GM12892 (cell line): ENCODE measurements around the gene ARHGEF17.

Experiments used
- DNase-seq: peaks from one replicate; pipeline ENCODE4 v3.0.0; 2011; ENCODE audit not compliant: insufficient read length
- FAIRE-seq: peaks from 2 replicates; lab custom pipeline; 2011; peaks lifted over from hg19 to GRCh38; lab: Jason Lieb, UNC
- POLR2A ChIP-seq: IDR thresholded peaks from 2 replicates; pipeline ENCODE4 v1.6.1; 2011; ENCODE audit warnings: low read depth, low read length, control low read depth
- POLR2AphosphoS5 ChIP-seq: IDR thresholded peaks from 2 replicates; pipeline ENCODE4 v1.6.1; 2011; ENCODE audit warnings: low read depth, low read length, control low read depth
- TAF1 ChIP-seq: IDR thresholded peaks from 2 replicates; pipeline ENCODE4 v1.6.1; 2011; ENCODE audit warnings: low read depth, mild to moderate bottlenecking, control low read depth, low read length, borderline replicate concordance

The ARHGEF17 gene

GRCh38 chr11:73320763-73321603 is 12.9 kb downstream of the ARHGEF17 start:
- DNase-seq (no peak), FAIRE-seq (no peak)
- TF ChIP-seq POLR2A (no peak), TAF1 (no peak), POLR2AphosphoS5 (no peak)

GRCh38 chr11:73321604-73322381 is 13.7 kb downstream of the ARHGEF17 start:
- no peak for TF ChIP-seq POLR2AphosphoS5
- TF ChIP-seq POLR2A = no peak
- no peak for TF ChIP-seq TAF1
- no peak for DNase-seq
- peak; percentile 38 for FAIRE-seq

- TF ChIP-seq TAF1 (no peak), POLR2AphosphoS5 (no peak), POLR2A (no peak)
- FAIRE-seq = peak; percentile 83
- DNase-seq = no peak
Observed at GRCh38 chr11:73322382-73323306, 14.6 kb downstream of the ARHGEF17 start.

GRCh38 chr11:73323464-73323863 is 15.4 kb downstream of the ARHGEF17 start:
- TF ChIP-seq POLR2A (no peak), POLR2AphosphoS5 (no peak), TAF1 (no peak)
- no peak for DNase-seq
- FAIRE-seq = no peak

GRCh38 chr11:73324116-73324515 is 16.0 kb downstream of the ARHGEF17 start:
- no peak for TF ChIP-seq TAF1
- FAIRE-seq = no peak
- DNase-seq = no peak

GRCh38 chr11:73324665-73325035 is 16.6 kb downstream of the ARHGEF17 start:
- FAIRE-seq (no peak), DNase-seq (no peak)

GRCh38 chr11:73325036-73325981 is 17.2 kb downstream of the ARHGEF17 start:
- peak; percentile 97 for FAIRE-seq
- peak; percentile 87 for DNase-seq
- TF ChIP-seq POLR2AphosphoS5 (peak; percentile 81; the same call in 1 of the 2 replicates), TAF1 (peak; percentile 26; the same call in 1 of the 2 replicates), POLR2A (peak; percentile 79)

More at GRCh38 chr11:73324665-73325035, 16.6 kb downstream of the ARHGEF17 start:
- TF ChIP-seq POLR2A (no peak), TAF1 (no peak), POLR2AphosphoS5 (no peak; the same call in 1 of the 2 replicates)

GRCh38 chr11:73326929-73327811 is 19.1 kb downstream of the ARHGEF17 start:
- DNase-seq (no peak), FAIRE-seq (peak; percentile 96)
- no peak for TF ChIP-seq TAF1
- no peak for TF ChIP-seq POLR2A
- TF ChIP-seq POLR2AphosphoS5 = no peak

- FAIRE-seq (no peak), DNase-seq (no peak)
- TF ChIP-seq POLR2A = no peak
- TF ChIP-seq TAF1 = no peak
- no peak for TF ChIP-seq POLR2AphosphoS5
Observed at GRCh38 chr11:73327812-73328364, 19.8 kb downstream of the ARHGEF17 start.
